ENCODE data around the gene RPP25L.

Gene RPP25L

GRCh38 chr9:34611811-34612787 lies at the start of gene RPP25L:
RPP25L (minus strand) TSS chr9:34612097; CDS start chr9:34611296, 801 bp downstream.
- TF ChIP-seq, protein P1, sequence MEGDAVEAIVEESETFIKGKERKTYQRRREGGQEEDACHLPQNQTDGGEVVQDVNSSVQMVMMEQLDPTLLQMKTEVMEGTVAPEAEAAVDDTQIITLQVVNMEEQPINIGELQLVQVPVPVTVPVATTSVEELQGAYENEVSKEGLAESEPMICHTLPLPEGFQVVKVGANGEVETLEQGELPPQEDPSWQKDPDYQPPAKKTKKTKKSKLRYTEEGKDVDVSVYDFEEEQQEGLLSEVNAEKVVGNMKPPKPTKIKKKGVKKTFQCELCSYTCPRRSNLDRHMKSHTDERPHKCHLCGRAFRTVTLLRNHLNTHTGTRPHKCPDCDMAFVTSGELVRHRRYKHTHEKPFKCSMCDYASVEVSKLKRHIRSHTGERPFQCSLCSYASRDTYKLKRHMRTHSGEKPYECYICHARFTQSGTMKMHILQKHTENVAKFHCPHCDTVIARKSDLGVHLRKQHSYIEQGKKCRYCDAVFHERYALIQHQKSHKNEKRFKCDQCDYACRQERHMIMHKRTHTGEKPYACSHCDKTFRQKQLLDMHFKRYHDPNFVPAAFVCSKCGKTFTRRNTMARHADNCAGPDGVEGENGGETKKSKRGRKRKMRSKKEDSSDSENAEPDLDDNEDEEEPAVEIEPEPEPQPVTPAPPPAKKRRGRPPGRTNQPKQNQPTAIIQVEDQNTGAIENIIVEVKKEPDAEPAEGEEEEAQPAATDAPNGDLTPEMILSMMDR (IDR thresholded peaks at IDR 0.05) = no peak

DNA sequence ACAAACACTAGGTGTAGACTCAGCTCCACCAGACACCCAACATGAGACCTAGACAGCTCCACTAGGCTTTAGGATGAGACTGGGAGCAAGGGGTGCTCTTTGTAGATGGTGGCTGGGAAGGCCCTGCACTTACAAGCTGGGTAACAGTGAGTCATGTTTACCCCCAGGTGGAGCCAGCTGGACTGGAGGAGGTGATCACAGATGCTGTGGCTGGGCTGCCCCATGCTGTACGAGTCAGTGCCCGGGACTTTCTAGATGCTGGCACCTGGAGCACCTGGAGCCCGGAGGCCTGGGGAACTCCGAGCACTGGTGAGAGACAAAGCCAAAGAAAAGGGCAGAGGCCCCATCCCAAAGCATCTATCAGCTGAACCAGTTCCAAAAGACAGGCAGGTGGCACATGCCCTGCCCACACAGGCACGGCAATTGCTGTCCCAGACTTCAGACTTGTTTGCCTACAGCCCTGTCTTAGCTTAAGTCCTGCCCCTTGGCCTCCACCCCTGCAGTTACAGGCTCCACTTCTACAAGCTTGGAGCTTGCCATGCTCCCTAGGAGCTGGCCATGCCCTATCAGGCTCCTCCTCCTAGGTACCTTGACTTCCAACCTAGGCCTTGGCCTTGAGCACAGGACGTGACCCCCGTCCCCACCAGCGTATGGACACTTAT lies 47.8 kb upstream of the RPP25L start:
- TF ChIP-seq, protein P1 (IDR thresholded peaks at IDR 0.05) = no peak

GRCh38 chr9:34658461-34658860 lies 46.6 kb upstream of the RPP25L start:
- TF ChIP-seq, protein P1 (IDR thresholded peaks at IDR 0.05) = no peak

GRCh38 chr9:34656992-34657391 lies 45.1 kb upstream of the RPP25L start:
- TF ChIP-seq, protein P1 (IDR thresholded peaks at IDR 0.05) = no peak

DNA sequence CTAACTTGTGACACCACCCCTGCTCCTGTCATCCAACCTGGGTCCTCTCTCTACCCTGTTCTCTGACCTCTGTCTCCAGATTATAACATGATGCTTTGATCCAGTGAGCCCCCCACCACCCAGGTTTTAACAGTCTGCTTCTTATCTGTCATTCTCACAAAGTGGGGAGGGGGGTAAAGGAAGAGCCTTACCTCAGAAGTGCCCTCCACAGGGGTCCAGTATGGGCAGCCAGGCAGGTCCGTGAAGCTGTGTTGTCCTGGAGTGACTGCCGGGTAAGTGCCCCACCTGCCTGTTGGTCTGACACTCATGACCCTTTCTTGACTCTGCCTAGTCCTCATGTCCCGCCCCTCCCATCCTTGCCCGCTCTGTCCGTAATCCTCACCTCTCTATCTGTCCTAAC lies 43.5 kb upstream of the RPP25L start:
- TF ChIP-seq, protein P1 (IDR thresholded peaks at IDR 0.05) = no peak

DNA sequence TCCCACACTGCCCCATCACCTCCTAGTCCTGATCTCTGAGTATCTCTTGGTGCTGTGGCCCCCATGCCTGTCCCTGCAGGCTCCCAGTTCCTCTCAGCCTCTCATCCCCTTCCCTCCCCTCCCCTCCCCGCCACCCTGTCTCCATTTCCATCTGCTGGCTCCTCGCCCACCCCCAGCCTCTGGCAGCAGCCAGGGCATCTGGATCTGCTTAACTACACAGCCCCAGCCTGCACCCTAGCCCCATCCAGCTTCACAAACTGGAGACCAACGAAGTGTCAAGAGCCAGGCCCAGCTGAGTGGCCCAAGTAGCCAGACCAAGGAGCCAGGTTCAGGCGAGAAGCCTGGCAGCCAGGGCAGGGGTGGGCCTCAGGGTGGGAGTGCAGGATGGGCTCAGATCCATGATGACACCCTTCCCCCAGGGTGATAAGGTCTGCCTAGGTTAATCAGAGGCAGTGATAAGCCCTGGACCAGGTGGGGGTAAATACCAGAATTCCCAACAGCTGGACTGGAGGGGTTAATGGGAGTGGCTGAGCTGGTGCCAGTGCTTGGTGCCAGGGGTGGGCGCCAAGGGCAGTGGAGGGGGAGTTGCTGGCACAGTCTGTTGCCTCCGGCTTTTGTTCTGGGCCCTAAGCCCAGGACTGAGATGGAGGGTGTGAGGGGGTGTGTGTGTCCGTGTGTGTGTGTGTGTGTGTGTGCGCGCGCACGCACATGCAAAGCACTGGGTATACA lies 42.6 kb upstream of the RPP25L start:
- TF ChIP-seq, protein P1 (IDR thresholded peaks at IDR 0.05) = no peak
